Activated T-cell treated with anti-CD3 and anti-CD28 coated beads, Interleukin-2, amount 50 U/mL, for 24 hours (primary cell): ENCODE data around the gene ZC3H7A.
"Not testable (repeated sequence)": the region's sequence is repeated elsewhere in the genome, so short reads cannot be mapped to it uniquely, and the experiment has no call there.

Source experiments
- DNase-seq: peaks from one replicate; pipeline ENCODE4 v3.0.0-alpha.2; 2020
- H3K27ac Mint-ChIP-seq: 2 replicates; pipeline ENCODE4 v1.8.0; 2020; ENCODE audit warnings: mild to moderate bottlenecking, mixed read lengths
- H3K27me3 Mint-ChIP-seq: 2 replicates; pipeline ENCODE4 v1.8.0; 2020; ENCODE audit warnings: mixed read lengths
- H3K36me3 Mint-ChIP-seq: 2 replicates; pipeline ENCODE4 v1.8.0; 2020; ENCODE audit warnings: low read depth, mixed read lengths
- H3K4me1 Mint-ChIP-seq: 2 replicates; pipeline ENCODE4 v1.8.0; 2020; ENCODE audit warnings: low read depth, mixed read lengths
- H3K4me3 Mint-ChIP-seq: 2 replicates; pipeline ENCODE4 v1.8.0; 2020; ENCODE audit warnings: mild to moderate bottlenecking, moderate library complexity, mixed read lengths
- H3K9me3 Mint-ChIP-seq: 2 replicates; pipeline ENCODE4 v1.8.0; 2020; ENCODE audit warnings: mixed read lengths

Gene ZC3H7A

GRCh38 chr16:11823645-11824044 lies 26.6 kb upstream of the ZC3H7A start:
- not testable (repeated sequence) for H3K27ac Mint-ChIP-seq, H3K9me3 Mint-ChIP-seq, H3K4me1 Mint-ChIP-seq, DNase-seq, H3K4me3 Mint-ChIP-seq, H3K27me3 Mint-ChIP-seq, H3K36me3 Mint-ChIP-seq

- Mint-ChIP-seq H3K27me3 (no peaks in the 10 kb centered on the region), H3K9me3 (no peaks in the 10 kb centered on the region), H3K4me3 (no peak overlapping the region), H3K36me3 (no peaks in the 10 kb centered on the region), H3K4me1 (no peaks in the 10 kb centered on the region), H3K27ac (no peak overlapping the region)
- no peak for DNase-seq
These were observed 22.7 kb upstream of the ZC3H7A start for GRCh38 chr16:11819798-11820197.

- not testable (repeated sequence) for H3K27me3 Mint-ChIP-seq, H3K4me3 Mint-ChIP-seq, H3K9me3 Mint-ChIP-seq, H3K27ac Mint-ChIP-seq, H3K4me1 Mint-ChIP-seq, H3K36me3 Mint-ChIP-seq, DNase-seq
These were observed 21.9 kb upstream of the ZC3H7A start for GRCh38 chr16:11818970-11819369.

- Mint-ChIP-seq H3K4me3 (no peak overlapping the region), H3K9me3 (no peaks in the 10 kb centered on the region), H3K27ac (no peak overlapping the region), H3K27me3 (no peaks in the 10 kb centered on the region), H3K36me3 (no peaks in the 10 kb centered on the region), H3K4me1 (peaks cover 6% of the 10 kb centered on the region)
- DNase-seq = no peak
These were observed 19.1 kb upstream of the ZC3H7A start for GRCh38 chr16:11816123-11816522.

GRCh38 chr16:11814800-11815199 lies 17.7 kb upstream of the ZC3H7A start:
- not testable (repeated sequence) for DNase-seq, H3K27ac Mint-ChIP-seq, H3K36me3 Mint-ChIP-seq, H3K4me3 Mint-ChIP-seq, H3K27me3 Mint-ChIP-seq, H3K9me3 Mint-ChIP-seq
- peaks cover 14% of the 10 kb centered on the region for H3K4me1 Mint-ChIP-seq

- no peak for DNase-seq
- peaks cover 9% of the 10 kb centered on the region for H3K4me1 Mint-ChIP-seq
- no peaks in the 10 kb centered on the region for H3K27me3 Mint-ChIP-seq
- no peaks in the 10 kb centered on the region for H3K9me3 Mint-ChIP-seq
- no peak overlapping the region for H3K4me3 Mint-ChIP-seq
- no peak overlapping the region for H3K27ac Mint-ChIP-seq
- H3K36me3 Mint-ChIP-seq = no peaks in the 10 kb centered on the region
These were observed 9.7 kb upstream of the ZC3H7A start for GRCh38 chr16:11806721-11807120.

- Mint-ChIP-seq H3K27me3 (no peaks in the 10 kb centered on the region), H3K36me3 (peaks cover 2% of the 10 kb centered on the region)
These were observed 8.5 kb upstream of the ZC3H7A start for GRCh38 chr16:11805556-11805955.

GRCh38 chr16:11801481-11802021 lies 4.5 kb upstream of the ZC3H7A start:
- DNase-seq = no peak
- no peaks in the 10 kb centered on the region for H3K27me3 Mint-ChIP-seq
- H3K9me3 Mint-ChIP-seq = no peaks in the 10 kb centered on the region
- peaks cover 31% of the 10 kb centered on the region for H3K4me1 Mint-ChIP-seq
- H3K36me3 Mint-ChIP-seq = peaks cover 16% of the 10 kb centered on the region
- H3K27ac Mint-ChIP-seq = peak overlapping the region; percentile 2
- H3K4me3 Mint-ChIP-seq = no peak overlapping the region

More at GRCh38 chr16:11805556-11805955, 8.5 kb upstream of the ZC3H7A start:
- no peaks in the 10 kb centered on the region for H3K9me3 Mint-ChIP-seq
- no peak overlapping the region for H3K4me3 Mint-ChIP-seq
- H3K4me1 Mint-ChIP-seq = peaks cover 13% of the 10 kb centered on the region
- no peak for DNase-seq
- no peak overlapping the region for H3K27ac Mint-ChIP-seq

- DNase-seq = no peak
- peaks cover 40% of the 10 kb centered on the region for H3K4me1 Mint-ChIP-seq
- peak overlapping the region; percentile 84 for H3K4me3 Mint-ChIP-seq
- peaks cover 27% of the 10 kb centered on the region for H3K36me3 Mint-ChIP-seq
- H3K27me3 Mint-ChIP-seq = no peaks in the 10 kb centered on the region
- no peaks in the 10 kb centered on the region for H3K9me3 Mint-ChIP-seq
- H3K27ac Mint-ChIP-seq = peak overlapping the region; percentile 97
These were observed 3.3 kb upstream of the ZC3H7A start for GRCh38 chr16:11800382-11800718.

- peak overlapping the region; percentile 97 for H3K27ac Mint-ChIP-seq
- H3K4me1 Mint-ChIP-seq = peaks cover 46% of the 10 kb centered on the region
- H3K9me3 Mint-ChIP-seq = no peaks in the 10 kb centered on the region
- peak overlapping the region; percentile 84 for H3K4me3 Mint-ChIP-seq
- no peak for DNase-seq
- peaks cover 33% of the 10 kb centered on the region for H3K36me3 Mint-ChIP-seq
- no peaks in the 10 kb centered on the region for H3K27me3 Mint-ChIP-seq
These were observed 2.7 kb upstream of the ZC3H7A start for GRCh38 chr16:11799509-11800381.

- H3K4me1 Mint-ChIP-seq = peaks cover 53% of the 10 kb centered on the region
- peak overlapping the region; percentile 97 for H3K27ac Mint-ChIP-seq
- H3K36me3 Mint-ChIP-seq = peaks cover 40% of the 10 kb centered on the region
- no peak for DNase-seq
- H3K9me3 Mint-ChIP-seq = no peaks in the 10 kb centered on the region
- no peaks in the 10 kb centered on the region for H3K27me3 Mint-ChIP-seq
- H3K4me3 Mint-ChIP-seq = peak overlapping the region; percentile 84
These were observed 1.9 kb upstream of the ZC3H7A start for GRCh38 chr16:11799017-11799381.

GRCh38 chr16:11797957-11798299 lies 870 bp upstream of the ZC3H7A start:
- no peaks in the 10 kb centered on the region for H3K27me3 Mint-ChIP-seq
- H3K9me3 Mint-ChIP-seq = no peaks in the 10 kb centered on the region
- H3K36me3 Mint-ChIP-seq = peaks cover 46% of the 10 kb centered on the region
- H3K27ac Mint-ChIP-seq = peak overlapping the region; percentile 97
- H3K4me1 Mint-ChIP-seq = peaks cover 64% of the 10 kb centered on the region
- H3K4me3 Mint-ChIP-seq = peak overlapping the region; percentile 84
- DNase-seq = no peak

- peaks cover 53% of the 10 kb centered on the region for H3K36me3 Mint-ChIP-seq
- no peaks in the 10 kb centered on the region for H3K9me3 Mint-ChIP-seq
- peak; percentile 54 for DNase-seq
- peaks cover 76% of the 10 kb centered on the region for H3K4me1 Mint-ChIP-seq
- no peaks in the 10 kb centered on the region for H3K27me3 Mint-ChIP-seq
- peak overlapping the region; percentile 89 for H3K4me3 Mint-ChIP-seq
- H3K27ac Mint-ChIP-seq = peak overlapping the region; percentile 94
These were observed 562 bp downstream of the ZC3H7A start for GRCh38 chr16:11796227-11797165.

- no peaks in the 10 kb centered on the region for H3K9me3 Mint-ChIP-seq
- H3K27me3 Mint-ChIP-seq = no peaks in the 10 kb centered on the region
- H3K4me1 Mint-ChIP-seq = peaks cover 79% of the 10 kb centered on the region
- DNase-seq = no peak
- H3K27ac Mint-ChIP-seq = peak overlapping the region; percentile 94
- peaks cover 55% of the 10 kb centered on the region for H3K36me3 Mint-ChIP-seq
- peak overlapping the region; percentile 89 for H3K4me3 Mint-ChIP-seq
These were observed 1.2 kb downstream of the ZC3H7A start for GRCh38 chr16:11795887-11796226.
